Immature natural killer cell (primary cell): ENCODE measurements around the gene METAP1D. TPM values are rescaled to one million over a fixed set of nuclear protein-coding genes. Genes with fewer than 3 reads are reported as not detected.
"Not testable (repeated sequence)": the region's sequence is repeated elsewhere in the genome, so short reads cannot be mapped to it uniquely, and the experiment has no call there.

Experiments used
- DNase-seq, 3 donors: peaks; one replicate each; pipeline ENCODE4 v3.0.0; 2022; ENCODE audit warnings: mixed read lengths in 1 of 3
- H3K27ac Mint-ChIP-seq, 6 donors: one replicate each; pipeline ENCODE4 v1.8.0; 2020; ENCODE audit warnings: mixed read lengths in 6 of 6, mild to moderate bottlenecking in 5 of 6, inconsistent platforms in 4 of 6, moderate library complexity in 3 of 6
- H3K27me3 Mint-ChIP-seq, 3 donors: one replicate each; pipeline ENCODE4 v1.8.0; 2020 to 2021; ENCODE audit warnings: low read depth in 3 of 3, mild to moderate bottlenecking in 3 of 3, mixed read lengths in 3 of 3, moderate library complexity in 3 of 3, inconsistent platforms in 1 of 3
- H3K36me3 Mint-ChIP-seq, 3 donors: one replicate each; pipeline ENCODE4 v1.8.0; 2020; ENCODE audit warnings: mixed read lengths in 3 of 3, inconsistent platforms in 2 of 3, mild to moderate bottlenecking in 2 of 3
- H3K4me1 Mint-ChIP-seq, 2 donors: one replicate each; pipeline ENCODE4 v1.8.0; 2020; ENCODE audit warnings: inconsistent platforms in 2 of 2, mild to moderate bottlenecking in 2 of 2, mixed read lengths in 2 of 2, moderate library complexity in 1 of 2
- H3K4me3 Mint-ChIP-seq, 5 donors: one replicate each; pipeline ENCODE4 v1.8.0; 2020; ENCODE audit warnings: mild to moderate bottlenecking in 5 of 5, mixed read lengths in 5 of 5, inconsistent platforms in 3 of 5, moderate library complexity in 3 of 5
- H3K9me3 Mint-ChIP-seq, 6 donors: one replicate each; pipeline ENCODE4 v1.8.0; 2020; ENCODE audit warnings: mild to moderate bottlenecking in 6 of 6, mixed read lengths in 6 of 6, inconsistent platforms in 4 of 6, moderate library complexity in 3 of 6
- polyA plus RNA-seq, 3 donors: library from polyadenylated mRNA; unstranded; fragments of 300-500 nt; fragmentation: Illumina TruSeq; gene quantifications; one replicate each; pipeline ENCODE4 v1.2.3, GENCODE V29; 2021

METAP1D gene
- polyA plus RNA-seq, 3 donors from 2014 or later: 0.46 to 2.2 TPM; not detected in 1

- H3K27ac Mint-ChIP-seq: no peak overlapping the region
- H3K36me3 Mint-ChIP-seq: peaks cover 8 to 11% (median 9%) of the 10 kb centered on the region in 3 donors
- H3K4me1 Mint-ChIP-seq: no peaks in the 10 kb centered on the region
- H3K27me3 Mint-ChIP-seq: peaks cover 0 to 8% (median 2%) of the 10 kb centered on the region in 3 donors
- no peak overlapping the region for H3K4me3 Mint-ChIP-seq
- no peaks in the 10 kb centered on the region for H3K9me3 Mint-ChIP-seq
- no peak for DNase-seq
These were observed 63.7 kb downstream of the METAP1D start for GRCh38 chr2:172063446-172063845.

GRCh38 chr2:172065111-172065510 lies 65.4 kb downstream of the METAP1D start:
- DNase-seq: no peak
- Mint-ChIP-seq H3K27me3 (peaks cover 0 to 4% (median 2%) of the 10 kb centered on the region in 3 donors), H3K4me1 (no peaks in the 10 kb centered on the region), H3K9me3 (no peaks in the 10 kb centered on the region), H3K27ac (no peak overlapping the region), H3K4me3 (no peak overlapping the region), H3K36me3 (peaks cover 8 to 11% (median 9%) of the 10 kb centered on the region in 3 donors)

GRCh38 chr2:172066394-172066886 lies 66.7 kb downstream of the METAP1D start:
- peaks cover 0 to 4% (median 2%) of the 10 kb centered on the region in 3 donors for H3K27me3 Mint-ChIP-seq
- H3K4me3 Mint-ChIP-seq: no peak overlapping the region
- H3K36me3 Mint-ChIP-seq: peaks cover 11 to 13% (median 13%) of the 10 kb centered on the region in 3 donors
- no peaks in the 10 kb centered on the region for H3K9me3 Mint-ChIP-seq
- H3K27ac Mint-ChIP-seq: no peak overlapping the region
- no peak for DNase-seq
- no peaks in the 10 kb centered on the region for H3K4me1 Mint-ChIP-seq

GRCh38 chr2:172067905-172068304 lies 68.2 kb downstream of the METAP1D start:
- not testable (repeated sequence) for H3K4me1 Mint-ChIP-seq, H3K9me3 Mint-ChIP-seq, DNase-seq, H3K27me3 Mint-ChIP-seq, H3K4me3 Mint-ChIP-seq, H3K27ac Mint-ChIP-seq
- H3K36me3 Mint-ChIP-seq: peaks cover 10 to 20% (median 13%) of the 10 kb centered on the region in 3 donors

GRCh38 chr2:172070936-172071335 lies 71.2 kb downstream of the METAP1D start:
- Mint-ChIP-seq H3K9me3 (no peaks in the 10 kb centered on the region), H3K4me1 (no peaks in the 10 kb centered on the region), H3K36me3 (peaks cover 6 to 21% (median 9%) of the 10 kb centered on the region in 3 donors), H3K27me3 (peaks cover 2 to 8% (median 2%) of the 10 kb centered on the region in 3 donors), H3K4me3 (no peak overlapping the region), H3K27ac (no peak overlapping the region)
- no peak for DNase-seq

GRCh38 chr2:172072303-172072702 lies 72.5 kb downstream of the METAP1D start:
- no peak overlapping the region for H3K4me3 Mint-ChIP-seq
- H3K27ac Mint-ChIP-seq: no peak overlapping the region
- no peaks in the 10 kb centered on the region for H3K4me1 Mint-ChIP-seq
- H3K36me3 Mint-ChIP-seq: peaks cover 5 to 21% (median 6%) of the 10 kb centered on the region in 3 donors
- H3K27me3 Mint-ChIP-seq: peaks cover 2 to 10% (median 2%) of the 10 kb centered on the region in 3 donors
- no peak for DNase-seq
- H3K9me3 Mint-ChIP-seq: no peaks in the 10 kb centered on the region

- Mint-ChIP-seq H3K36me3 (peaks cover 5 to 18% (median 6%) of the 10 kb centered on the region in 3 donors), H3K9me3 (no peaks in the 10 kb centered on the region), H3K27me3 (peaks cover 2 to 11% (median 2%) of the 10 kb centered on the region in 3 donors), H3K27ac (no peak overlapping the region), H3K4me1 (no peaks in the 10 kb centered on the region), H3K4me3 (no peak overlapping the region)
- DNase-seq: no peak
These were observed 73.0 kb downstream of the METAP1D start for GRCh38 chr2:172072706-172073105.

GRCh38 chr2:172073518-172073917 lies 73.8 kb downstream of the METAP1D start:
- peaks cover 2 to 17% (median 6%) of the 10 kb centered on the region in 3 donors for H3K27me3 Mint-ChIP-seq
- no peak overlapping the region for H3K27ac Mint-ChIP-seq
- H3K9me3 Mint-ChIP-seq: no peaks in the 10 kb centered on the region
- H3K36me3 Mint-ChIP-seq: peaks cover 5 to 18% (median 6%) of the 10 kb centered on the region in 3 donors
- H3K4me3 Mint-ChIP-seq: no peak overlapping the region
- H3K4me1 Mint-ChIP-seq: no peaks in the 10 kb centered on the region
- DNase-seq: no peak

GRCh38 chr2:172074254-172074653 lies 74.5 kb downstream of the METAP1D start:
- Mint-ChIP-seq H3K36me3 (peaks cover 5 to 18% (median 6%) of the 10 kb centered on the region in 3 donors), H3K4me1 (no peaks in the 10 kb centered on the region), H3K4me3 (no peak overlapping the region), H3K27ac (no peak overlapping the region), H3K9me3 (no peaks in the 10 kb centered on the region), H3K27me3 (peaks cover 6 to 24% (median 6%) of the 10 kb centered on the region in 3 donors)
- no peak for DNase-seq

- no peak overlapping the region for H3K4me3 Mint-ChIP-seq
- peaks cover 42 to 72% (median 49%) of the 10 kb centered on the region in 3 donors for H3K27me3 Mint-ChIP-seq
- H3K27ac Mint-ChIP-seq: no peak overlapping the region
- H3K4me1 Mint-ChIP-seq: peaks cover 19 to 26% of the 10 kb centered on the region in 2 donors
- H3K36me3 Mint-ChIP-seq: peaks cover 0 to 7% (median 0%) of the 10 kb centered on the region in 3 donors
- H3K9me3 Mint-ChIP-seq: peaks cover 0 to 15% (median 1%) of the 10 kb centered on the region in 6 donors
- no peak for DNase-seq
These were observed 79.7 kb downstream of the METAP1D start for GRCh38 chr2:172079416-172079815.

- H3K4me3 Mint-ChIP-seq: peak overlapping the region in 3 of 5 donors; percentile 7 to 50 (median 18)
- peaks cover 0 to 7% (median 0%) of the 10 kb centered on the region in 3 donors for H3K36me3 Mint-ChIP-seq
- peaks cover 25 to 28% of the 10 kb centered on the region in 2 donors for H3K4me1 Mint-ChIP-seq
- H3K27ac Mint-ChIP-seq: peak overlapping the region in 1 of 6 donors; percentile 48
- no peak for DNase-seq
- peaks cover 44 to 76% (median 52%) of the 10 kb centered on the region in 3 donors for H3K27me3 Mint-ChIP-seq
- H3K9me3 Mint-ChIP-seq: peaks cover 0 to 15% (median 1%) of the 10 kb centered on the region in 6 donors
These were observed 80.3 kb downstream of the METAP1D start for GRCh38 chr2:172079838-172080640.

GRCh38 chr2:172080641-172081220 lies 81.0 kb downstream of the METAP1D start:
- Mint-ChIP-seq H3K9me3 (peaks cover 0 to 15% (median 1%) of the 10 kb centered on the region in 6 donors), H3K4me1 (peaks cover 32 to 35% of the 10 kb centered on the region in 2 donors), H3K36me3 (peaks cover 0 to 7% (median 0%) of the 10 kb centered on the region in 3 donors), H3K27ac (peak overlapping the region in 1 of 6 donors; percentile 48), H3K4me3 (peak overlapping the region in 2 of 5 donors; percentile 17 to 50), H3K27me3 (peaks cover 49 to 82% (median 57%) of the 10 kb centered on the region in 3 donors)
- no peak for DNase-seq

- Mint-ChIP-seq H3K4me3 (peak overlapping the region in 1 of 5 donors; percentile 90), H3K27me3 (peaks cover 56 to 87% (median 63%) of the 10 kb centered on the region in 3 donors), H3K4me1 (peaks cover 38 to 41% of the 10 kb centered on the region in 2 donors), H3K36me3 (peaks cover 0 to 7% (median 0%) of the 10 kb centered on the region in 3 donors), H3K27ac (no peak overlapping the region), H3K9me3 (peaks cover 0 to 15% (median 1%) of the 10 kb centered on the region in 6 donors)
- DNase-seq: no peak
These were observed 81.7 kb downstream of the METAP1D start for GRCh38 chr2:172081221-172082022.
